ENCODE results near the gene OR1L6.

- TF ChIP-seq CTCF (IDR thresholded peaks at IDR 0.05) = no peak
- no peak for TF ChIP-seq EP300 (IDR thresholded peaks at IDR 0.05)
Observed at GRCh38 chr9:122788831-122789230, 46.7 kb downstream of the OR1L6 start, which contains the start of gene OR5C1.

Data from ovary (tissue), 3 donors.